GM18505 (cell line): ENCODE results near the gene SPINDOC.

Experiments
- ATAC-seq: cut with Tn5 transposase; IDR thresholded peaks from one replicate; pipeline ENCODE4 v1.9.1; 2021; ENCODE audit not compliant: unreplicated experiment
- POLR2A ChIP-seq: IDR thresholded peaks from 4 replicates; pipeline ENCODE4 v1.6.1; 2011; ENCODE audit warnings: borderline replicate concordance; ENCODE audit not compliant: insufficient read depth, insufficient read length; ENCODE audit errors: extremely low read depth

Gene SPINDOC

DNA sequence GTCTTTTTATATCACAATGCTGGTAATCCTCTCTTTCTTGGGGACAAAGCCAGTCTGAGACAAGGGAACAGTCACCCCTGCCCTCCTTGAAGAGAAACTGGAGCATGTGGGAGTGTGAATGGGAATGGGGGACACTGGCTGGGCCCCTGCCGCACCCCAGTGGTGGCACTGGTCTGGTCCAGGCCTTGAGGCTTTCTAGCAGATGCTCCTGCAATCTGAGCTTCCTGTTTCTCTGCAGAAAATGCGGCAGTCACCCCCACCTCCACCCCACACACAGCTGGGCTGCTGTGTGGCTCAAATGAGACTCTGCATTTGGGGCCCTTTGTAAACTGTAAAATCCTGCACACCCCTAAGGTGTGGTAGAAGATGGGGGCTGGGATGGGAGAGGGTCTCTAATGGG lies 19.1 kb downstream of the SPINDOC start:
- TF ChIP-seq POLR2A = no peak
- ATAC-seq = no peak

DNA sequence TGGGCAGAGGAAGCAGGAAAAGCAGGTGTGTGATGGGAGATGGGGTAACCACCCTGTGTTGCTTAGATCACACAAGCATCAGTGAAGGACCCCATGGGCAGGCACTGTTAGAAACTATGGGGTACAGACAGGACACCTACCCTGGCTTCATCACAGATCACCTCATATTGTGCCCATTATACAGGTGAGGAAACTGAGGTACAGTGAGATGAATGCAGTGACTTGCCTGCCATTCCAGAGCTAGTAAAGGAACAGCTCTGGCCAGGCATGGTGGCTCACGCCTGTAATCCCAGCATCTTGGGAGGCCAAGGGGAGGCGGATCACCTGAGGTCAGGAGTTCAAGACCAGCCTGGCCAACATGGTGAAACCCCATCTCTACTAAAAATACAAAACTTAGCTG lies 19.8 kb downstream of the SPINDOC start:
- no peak for TF ChIP-seq POLR2A

DNA sequence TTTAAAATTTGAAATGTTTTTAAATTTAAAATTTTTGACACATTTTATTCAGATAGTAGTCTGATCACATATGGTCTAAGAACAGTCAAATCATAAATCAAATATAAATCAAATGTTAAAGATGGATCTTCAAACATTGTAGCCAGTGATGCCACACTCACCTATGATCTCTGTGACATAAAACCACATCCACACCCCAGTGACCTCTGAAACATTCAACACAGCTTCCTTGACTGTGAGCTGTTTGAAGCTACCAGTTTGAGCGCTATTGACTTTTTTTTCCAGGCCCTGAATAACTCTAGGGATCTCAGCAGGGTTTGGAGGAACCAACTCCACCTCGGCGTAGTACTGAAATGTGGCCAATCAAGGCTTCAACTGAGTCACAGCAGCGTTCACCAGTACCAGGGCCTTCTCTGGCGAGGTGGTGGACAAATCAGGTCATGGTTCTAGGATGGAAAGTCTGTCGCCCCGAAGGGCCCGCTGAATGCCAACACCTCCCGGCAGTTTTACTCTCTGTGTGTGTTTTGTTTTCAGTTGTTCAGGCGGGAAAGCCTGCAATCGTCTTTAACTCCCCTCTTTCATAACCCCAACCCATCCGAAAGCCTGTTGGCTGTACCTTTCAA lies 21.4 kb downstream of the SPINDOC start:
- no peak for TF ChIP-seq POLR2A
- no peak for ATAC-seq

More for the DNA sequence above, 19.8 kb downstream of the SPINDOC start:
- no peak for ATAC-seq

DNA sequence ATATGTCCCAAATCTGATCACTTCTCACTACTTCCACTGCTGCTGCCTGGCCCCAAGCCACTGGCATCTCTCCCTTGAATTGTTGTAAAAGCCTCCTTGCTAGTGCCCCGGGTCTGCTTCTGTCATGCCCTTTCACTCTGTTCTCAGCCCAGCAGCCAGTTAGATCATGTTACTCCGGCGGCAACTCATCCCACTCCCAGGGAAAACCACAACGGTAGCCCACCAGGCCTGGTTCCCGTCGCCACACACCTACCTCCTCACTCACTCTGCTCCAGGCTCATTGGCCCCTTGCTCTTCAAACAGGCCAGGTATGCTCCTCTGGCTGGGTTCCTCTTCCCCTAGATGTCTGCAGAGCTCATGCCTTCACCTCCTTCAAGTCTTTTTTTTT lies 21.9 kb downstream of the SPINDOC start:
- TF ChIP-seq POLR2A = no peak

DNA sequence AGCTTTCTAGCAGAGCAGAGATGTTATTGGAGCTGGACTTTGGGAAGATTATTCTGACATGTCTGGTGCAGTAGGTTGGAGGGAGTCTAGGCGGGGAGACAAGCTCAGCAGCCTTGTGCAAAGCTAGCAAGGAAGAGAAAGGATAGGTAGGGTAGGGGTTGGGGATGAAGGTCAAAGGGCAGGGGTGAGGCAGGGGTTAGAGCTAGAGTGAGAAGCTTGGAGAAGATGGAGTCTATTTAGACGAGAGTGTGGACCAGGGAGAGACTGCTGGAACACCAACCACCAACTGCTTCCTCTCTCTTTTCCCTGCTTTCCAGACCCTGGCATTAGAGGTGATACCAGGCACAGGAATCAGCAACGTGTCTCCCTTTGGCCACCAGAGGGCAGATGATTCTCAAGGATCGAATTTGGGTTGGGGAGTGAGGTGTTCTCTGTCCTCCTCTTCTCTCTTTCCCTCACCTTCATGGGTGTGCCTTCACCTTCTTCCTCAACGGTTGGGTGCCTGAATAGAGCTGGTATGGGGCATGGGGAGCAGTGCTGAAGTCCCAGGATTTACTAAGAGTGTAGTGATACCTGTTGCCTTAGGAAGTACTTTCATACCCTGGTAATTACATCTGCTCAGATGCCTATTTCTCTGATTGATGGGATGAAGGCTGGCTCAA lies 23.9 kb downstream of the SPINDOC start:
- no peak for ATAC-seq

More for the DNA sequence above, 21.9 kb downstream of the SPINDOC start:
- no peak for ATAC-seq

DNA sequence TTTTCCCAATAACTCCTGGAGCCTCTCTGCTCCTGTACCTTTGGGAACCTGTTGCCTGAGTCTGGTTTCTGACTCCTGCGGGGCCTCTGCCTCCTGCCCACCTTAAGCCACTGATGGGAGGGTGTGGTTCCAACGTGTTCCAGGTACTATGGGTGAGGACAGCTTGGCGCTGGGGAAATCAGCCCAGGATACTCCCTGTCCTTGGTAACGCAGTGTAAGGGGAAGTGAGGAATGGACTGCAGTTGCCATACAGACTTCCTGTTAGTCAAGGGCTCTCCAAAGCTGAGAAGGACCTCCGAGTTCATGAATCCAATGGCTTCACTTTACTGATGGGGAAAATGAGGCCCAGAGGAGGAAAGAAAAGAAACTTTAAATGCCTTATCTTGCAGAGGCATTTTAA lies 24.5 kb downstream of the SPINDOC start:
- TF ChIP-seq POLR2A = no peak
- no peak for ATAC-seq

More for the DNA sequence above, 23.9 kb downstream of the SPINDOC start:
- no peak for TF ChIP-seq POLR2A

DNA sequence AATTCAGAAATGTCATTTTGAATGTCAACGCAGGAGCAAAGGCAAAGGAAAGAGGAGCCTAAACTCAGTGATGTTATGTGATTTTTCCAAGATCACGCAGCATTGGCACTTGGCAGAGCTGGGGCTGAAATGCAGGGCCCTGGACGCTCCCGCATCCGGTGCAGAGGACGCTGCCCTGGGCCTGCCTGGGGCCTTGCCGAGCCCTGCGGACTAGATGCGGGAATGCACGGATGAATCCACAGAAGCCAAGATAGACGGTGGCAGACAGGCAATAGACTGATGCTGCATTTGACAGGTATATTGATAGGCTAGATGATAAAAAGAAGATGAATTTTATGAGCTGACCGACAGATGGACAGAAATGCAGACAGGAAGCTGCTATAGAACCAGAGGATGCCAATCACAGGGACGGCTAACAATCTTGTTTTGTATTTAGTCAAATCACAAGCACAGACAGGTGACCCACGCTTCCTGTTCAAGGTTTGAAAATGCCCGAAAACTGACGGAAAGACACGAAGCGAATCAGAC lies 25.0 kb downstream of the SPINDOC start:
- no peak for TF ChIP-seq POLR2A
- ATAC-seq = no peak

DNA sequence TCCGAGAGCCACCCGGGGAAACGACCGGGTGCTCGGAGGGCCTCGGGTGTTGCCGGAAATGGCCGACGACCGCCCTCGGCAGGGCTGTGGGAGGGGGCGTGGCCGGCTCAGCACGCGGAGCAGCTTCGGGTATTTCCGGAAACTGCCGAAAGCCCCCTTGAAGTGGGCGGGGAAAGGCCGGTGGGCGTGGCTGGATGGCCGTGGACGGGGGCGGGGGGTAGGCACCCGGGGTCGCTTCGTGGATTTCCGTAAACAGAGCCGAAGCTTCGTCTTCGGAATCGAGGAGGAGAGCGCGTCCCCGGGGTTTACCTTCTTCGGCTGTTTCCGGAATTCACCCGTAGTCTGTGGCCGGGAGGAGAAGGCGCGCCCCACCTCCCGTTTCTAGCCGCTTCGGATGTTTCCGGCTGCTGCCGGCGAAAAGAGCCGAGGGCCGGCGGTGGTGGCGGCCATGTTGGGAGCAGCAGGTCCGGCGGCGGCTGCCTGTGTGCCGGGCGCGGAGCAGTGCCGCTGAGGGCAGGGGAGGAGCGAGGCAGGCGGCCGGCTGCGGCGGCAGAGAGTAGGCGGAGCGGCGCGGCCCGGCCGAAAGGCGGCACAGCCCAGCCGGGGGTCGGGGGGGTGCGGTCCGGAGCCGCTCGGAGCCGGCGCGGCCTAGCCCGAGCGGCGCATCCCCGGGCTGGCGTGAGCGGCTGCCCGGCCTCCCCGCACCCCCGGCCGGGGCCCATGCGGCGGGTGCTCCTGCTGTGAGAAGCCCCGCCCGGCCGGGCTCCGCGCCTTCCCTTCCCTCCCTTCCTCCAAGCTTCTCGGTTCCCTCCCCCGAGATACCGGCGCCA lies 25.6 kb downstream of the SPINDOC start, which contains the start of gene MARK2:
Gene MARK2 (plus strand): TSS at position 433 of the 830 bp plus-strand sequence. CDS start 397 bp downstream, at position 830.
- peak; percentile 76 for ATAC-seq
- peak; percentile 72 for TF ChIP-seq POLR2A

DNA sequence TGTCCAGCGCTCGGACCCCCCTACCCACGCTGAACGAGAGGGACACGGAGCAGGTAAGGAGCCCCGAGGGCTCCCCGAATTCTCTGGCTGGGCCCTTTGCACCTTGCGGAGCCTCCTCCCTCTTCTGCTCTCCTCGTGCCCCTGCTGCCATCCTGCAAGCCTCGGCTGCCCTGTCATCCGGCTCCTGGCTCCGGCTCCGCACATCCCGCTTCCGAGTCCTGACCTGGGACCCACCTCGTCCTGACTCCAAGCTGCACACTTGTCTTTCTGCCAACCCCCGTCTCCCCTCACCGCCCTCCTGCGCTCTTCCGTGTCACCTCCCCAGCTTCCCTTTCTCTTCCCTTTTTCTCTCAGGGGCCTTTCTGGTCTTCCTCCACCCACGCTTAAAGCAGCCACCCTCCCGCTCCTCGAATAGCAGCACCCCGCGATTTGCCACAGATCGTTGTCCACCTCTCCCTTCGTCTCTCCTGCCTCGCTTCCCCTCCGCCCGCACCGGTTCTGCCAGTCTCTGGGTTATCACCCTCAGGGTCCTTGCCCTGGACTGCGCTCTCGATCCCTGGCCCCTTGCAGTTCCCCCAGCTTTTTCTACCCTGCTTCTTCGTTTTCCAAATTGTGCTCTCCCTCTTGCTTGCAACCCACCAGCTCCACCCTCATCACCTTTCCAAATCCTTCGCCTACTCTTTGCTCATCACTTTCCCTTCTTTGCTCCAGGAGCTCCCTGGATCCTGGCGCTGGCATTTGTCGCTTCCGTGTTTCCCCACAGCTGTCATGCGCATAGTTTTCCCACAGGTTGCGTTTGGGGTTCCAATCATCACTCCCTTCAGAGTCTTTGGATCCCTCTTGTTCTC lies 26.5 kb downstream of the SPINDOC start:
- ATAC-seq = no peak
- TF ChIP-seq POLR2A = peak; percentile 54

DNA sequence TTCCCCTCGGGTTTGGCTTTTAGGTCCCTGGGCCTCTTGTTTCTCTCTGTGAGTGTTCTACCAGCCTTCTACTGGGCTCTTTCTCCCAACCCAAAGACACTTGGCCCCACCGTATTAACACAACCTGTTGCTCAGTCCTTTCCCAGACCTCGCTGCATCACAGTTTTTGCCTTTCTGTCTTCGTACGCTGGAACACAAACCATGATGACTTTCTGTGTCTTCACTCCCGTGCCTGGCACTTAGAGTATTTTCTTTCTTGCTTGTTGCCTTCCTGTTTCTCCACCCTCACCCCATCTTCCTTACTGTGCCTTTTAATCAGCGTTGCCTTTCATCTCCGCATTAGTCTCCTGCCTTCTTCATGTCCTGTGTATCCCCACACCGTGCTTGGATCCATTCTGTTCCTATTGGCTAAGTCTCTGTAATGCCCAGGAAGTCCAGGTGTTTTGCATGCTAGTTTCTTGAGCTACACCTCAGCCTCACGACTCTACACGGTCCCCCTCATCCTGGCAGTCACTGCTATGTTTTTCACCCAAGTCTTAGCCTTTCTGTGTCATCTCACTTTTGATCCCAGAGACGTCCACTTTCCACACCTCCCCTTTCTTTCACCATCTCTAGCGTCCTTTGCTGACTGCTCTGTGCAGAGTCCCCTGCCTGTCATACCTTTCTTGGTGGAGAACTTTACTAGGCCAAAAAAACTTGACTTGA lies 27.3 kb downstream of the SPINDOC start:
- TF ChIP-seq POLR2A = no peak
- ATAC-seq = no peak

DNA sequence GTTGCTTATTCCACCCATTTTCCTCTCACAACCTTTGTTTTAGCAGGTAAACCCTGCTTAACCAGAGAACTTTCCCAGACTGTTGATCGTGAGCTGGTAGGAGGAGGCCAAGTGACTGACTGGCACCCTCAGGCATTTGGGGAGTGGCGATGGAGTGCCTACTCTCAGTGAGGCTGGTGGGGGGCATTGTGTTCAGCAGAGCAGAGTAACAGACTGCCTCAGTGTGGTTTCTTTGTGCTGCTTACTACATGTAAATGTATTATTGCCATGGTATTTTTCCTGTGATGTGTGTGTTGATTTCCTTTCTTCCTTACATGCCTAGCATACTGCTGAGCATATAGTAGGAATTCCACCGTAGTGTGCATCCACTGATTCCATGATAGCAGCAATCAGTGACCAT lies 28.3 kb downstream of the SPINDOC start:
- TF ChIP-seq POLR2A = no peak
- no peak for ATAC-seq

DNA sequence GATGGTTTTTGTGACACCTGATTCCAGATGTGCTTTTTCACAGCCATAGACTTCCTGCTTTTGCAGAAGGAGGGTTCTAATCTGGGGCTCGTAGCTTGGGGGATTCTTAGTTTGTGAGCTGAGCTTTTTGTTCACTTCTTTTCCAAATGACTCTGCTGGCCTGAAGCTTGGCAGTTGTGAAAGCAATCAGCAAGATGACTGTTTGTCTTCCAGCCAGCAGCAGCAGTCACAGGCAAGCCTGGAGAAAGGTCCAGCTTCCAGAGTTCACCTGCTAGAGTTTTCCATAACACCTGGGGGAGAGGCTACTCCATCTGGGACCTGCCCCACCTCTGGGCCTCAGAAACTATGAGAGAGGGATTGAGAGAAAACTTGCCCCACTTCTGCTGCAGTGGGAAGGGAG lies 29.8 kb downstream of the SPINDOC start:
- TF ChIP-seq POLR2A = no peak
- ATAC-seq = no peak

DNA sequence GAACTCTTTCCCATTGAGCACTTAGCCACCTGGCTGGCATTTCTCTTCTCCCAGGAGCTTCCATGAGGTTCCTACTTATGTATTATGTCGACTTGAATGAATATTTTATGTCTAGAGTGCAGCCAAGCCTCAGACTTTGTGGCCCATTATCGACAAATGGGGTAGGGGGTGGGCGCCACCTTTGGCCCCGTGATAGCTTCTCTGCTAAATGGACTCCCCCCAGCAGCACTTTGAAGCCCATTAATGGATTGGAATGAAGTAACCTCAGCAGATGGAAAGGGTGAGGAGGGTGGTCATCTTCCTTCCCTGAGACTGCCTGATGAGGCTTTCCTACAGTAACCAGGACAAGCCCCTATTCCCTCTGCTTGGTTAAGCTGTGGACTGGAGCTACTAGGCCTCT lies 31.6 kb downstream of the SPINDOC start:
- ATAC-seq = no peak

DNA sequence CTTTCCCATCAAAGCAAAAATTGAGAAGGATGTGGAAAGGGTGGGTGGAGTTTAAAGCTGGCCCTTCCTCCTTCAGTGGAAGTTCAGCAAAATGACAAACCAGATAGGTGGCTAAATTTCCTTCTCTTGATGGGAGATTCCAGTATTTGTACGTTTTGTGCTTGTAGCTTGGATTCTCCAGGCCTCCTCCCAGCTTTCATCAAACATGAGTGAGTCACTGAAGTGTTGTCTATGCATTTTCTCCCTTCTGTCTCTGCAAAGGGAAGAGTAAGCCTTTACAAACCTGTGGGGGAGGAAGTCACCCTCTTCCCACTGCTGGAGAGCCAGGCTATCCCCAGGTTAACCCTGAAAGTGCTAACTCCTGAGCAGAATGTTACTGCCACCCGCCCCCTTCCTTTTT lies 32.0 kb downstream of the SPINDOC start:
- TF ChIP-seq POLR2A = no peak
- ATAC-seq = no peak

More for the DNA sequence above, 31.6 kb downstream of the SPINDOC start:
- TF ChIP-seq POLR2A = no peak
